ENCODE data around the gene CD22. TPM values are rescaled to one million over a fixed set of nuclear protein-coding genes. Genes with fewer than 3 reads are reported as not detected.

CD22 gene
- total RNA-seq, 1 donor: not detected

- Histone ChIP-seq H3K4me1 (ENCODE audit: insufficient read depth, low read length) (no peaks in the 10 kb centered on the region), H3K4me2 (ENCODE audit: insufficient read depth, low read length) (no peak overlapping the region), H3K36me3 (ENCODE audit: insufficient read depth, low read length) (no peaks in the 10 kb centered on the region), H3K79me2 (ENCODE audit: insufficient read depth, low read length) (no peaks in the 10 kb centered on the region), H3K9me3 (ENCODE audit: low read depth, low read length) (no peaks in the 10 kb centered on the region), H3K27ac (ENCODE audit: low read depth, low read length) (no peak overlapping the region), H3K4me3 (ENCODE audit: insufficient read depth, low read length) (no peak overlapping the region), H4K20me1 (ENCODE audit: insufficient read depth, low read length) (no peaks in the 10 kb centered on the region), H2AFZ (ENCODE audit: low read length) (no peak overlapping the region), H3K27me3 (ENCODE audit: insufficient read depth, low read length) (peaks cover 8% of the 10 kb centered on the region)
- no peak for DNase-seq (ENCODE audit: insufficient read length, low spot score, missing footprints)
- TF ChIP-seq CTCF (IDR thresholded peaks at IDR 0.05; ENCODE audit: extremely low read depth, low read depth, low read length): no peak
These were observed 32.0 kb downstream of the CD22 start for GRCh38 chr19:35360880-35361420.

GRCh38 chr19:35362261-35363000, 33.4 kb downstream of the CD22 start:
- TF ChIP-seq CTCF (IDR thresholded peaks at IDR 0.05; ENCODE audit: extremely low read depth, low read depth, low read length): no peak
- peaks cover 6% of the 10 kb centered on the region for H3K27me3 ChIP-seq (ENCODE audit: insufficient read depth, low read length)

GRCh38 chr19:35363001-35363590, 34.1 kb downstream of the CD22 start:
- Histone ChIP-seq H3K79me2 (ENCODE audit: insufficient read depth, low read length) (no peaks in the 10 kb centered on the region), H3K4me1 (ENCODE audit: insufficient read depth, low read length) (no peaks in the 10 kb centered on the region), H3K4me3 (ENCODE audit: insufficient read depth, low read length) (no peak overlapping the region), H3K27me3 (ENCODE audit: insufficient read depth, low read length) (peaks cover 2% of the 10 kb centered on the region), H3K4me2 (ENCODE audit: insufficient read depth, low read length) (no peak overlapping the region), H2AFZ (ENCODE audit: low read length) (no peak overlapping the region), H4K20me1 (ENCODE audit: insufficient read depth, low read length) (no peaks in the 10 kb centered on the region), H3K36me3 (ENCODE audit: insufficient read depth, low read length) (no peaks in the 10 kb centered on the region), H3K9me3 (ENCODE audit: low read depth, low read length) (no peaks in the 10 kb centered on the region), H3K27ac (ENCODE audit: low read depth, low read length) (no peak overlapping the region)
- no peak for TF ChIP-seq CTCF (IDR thresholded peaks at IDR 0.05; ENCODE audit: extremely low read depth, low read depth, low read length)
- no peak for DNase-seq (ENCODE audit: insufficient read length, low spot score, missing footprints)

More at GRCh38 chr19:35362261-35363000, 33.4 kb downstream of the CD22 start:
- no peak overlapping the region for H3K27ac ChIP-seq (ENCODE audit: low read depth, low read length)
- no peaks in the 10 kb centered on the region for H4K20me1 ChIP-seq (ENCODE audit: insufficient read depth, low read length)
- H3K36me3 ChIP-seq (ENCODE audit: insufficient read depth, low read length): no peaks in the 10 kb centered on the region
- H2AFZ ChIP-seq (ENCODE audit: low read length): no peak overlapping the region
- no peak overlapping the region for H3K4me2 ChIP-seq (ENCODE audit: insufficient read depth, low read length)
- DNase-seq (ENCODE audit: insufficient read length, low spot score, missing footprints): no peak
- no peaks in the 10 kb centered on the region for H3K79me2 ChIP-seq (ENCODE audit: insufficient read depth, low read length)
- no peaks in the 10 kb centered on the region for H3K4me1 ChIP-seq (ENCODE audit: insufficient read depth, low read length)
- no peaks in the 10 kb centered on the region for H3K9me3 ChIP-seq (ENCODE audit: low read depth, low read length)
- H3K4me3 ChIP-seq (ENCODE audit: insufficient read depth, low read length): no peak overlapping the region
